ENCODE data around the gene POP7.

POP7 gene

GRCh38 chr7:100674411-100675104 lies 31.4 kb upstream of the POP7 start:
- no peak for TF ChIP-seq TARDBP (IDR thresholded peaks at IDR 0.05)
- peak; percentile 28; the same call in 1 of the 2 replicates for TF ChIP-seq L3MBTL2 (conservative IDR thresholded peaks at IDR 0.05)
- no peak for TF ChIP-seq FOXM1 (IDR thresholded peaks at IDR 0.05; ENCODE audit: borderline replicate concordance)
- POLR2A ChIA-PET: interaction anchor here (0.9 to 1.5 kb wide), 3 partner anchors 9 to 178 kb away, joined by 3 to 4 read pairs (median 4); partner anchors contain the start of genes FBXO24, LRCH4 and SLC12A9
- CTCF ChIA-PET: no interaction called here
- DNase-seq (ENCODE audit: extremely low spot score): no peak

- ChIA-PET POLR2A (interaction anchor here (1.3 to 1.5 kb wide), 2 partner anchors 8 to 89 kb away, joined by 4 read pairs; partner anchors contain the start of genes FBXO24 and LRCH4), CTCF (no interaction called here)
- TF ChIP-seq CTBP1 (IDR thresholded peaks at IDR 0.05; ENCODE audit: borderline replicate concordance) (no peak), PKNOX1 (IDR thresholded peaks at IDR 0.05) (no peak), ELF4 (IDR thresholded peaks at IDR 0.05) (no peak), L3MBTL2 (conservative IDR thresholded peaks at IDR 0.05) (no peak), HDGF (IDR thresholded peaks at IDR 0.05; ENCODE audit: borderline replicate concordance) (no peak), FOXA1 (IDR thresholded peaks at IDR 0.05) (no peak), FOXK2 (IDR thresholded peaks at IDR 0.05) (no peak), LEF1 (IDR thresholded peaks at IDR 0.05; ENCODE audit: borderline replicate concordance) (no peak), SUZ12 (IDR thresholded peaks at IDR 0.05) (no peak), ZNF384 (IDR thresholded peaks at IDR 0.05) (no peak), SP1 (IDR thresholded peaks at IDR 0.05) (no peak), FOXM1 (IDR thresholded peaks at IDR 0.05; ENCODE audit: borderline replicate concordance) (no peak), NFRKB (IDR thresholded peaks at IDR 0.05) (no peak), ARNT (IDR thresholded peaks at IDR 0.05) (no peak), TARDBP (IDR thresholded peaks at IDR 0.05) (no peak), BHLHE40 (IDR thresholded peaks at IDR 0.05; ENCODE audit: borderline replicate concordance) (no peak)
- DNase-seq (ENCODE audit: extremely low spot score): no peak
Observed at GRCh38 chr7:100675105-100675451, 30.8 kb upstream of the POP7 start.

GRCh38 chr7:100675581-100676350 lies 30.2 kb upstream of the POP7 start:
- POLR2A ChIA-PET: interaction anchor here (2.1 kb wide), 1 partner anchor 30 kb away, joined by 9 read pairs; the partner anchor contains the start of gene POP7
- CTCF ChIA-PET: no interaction called here
- no peak for DNase-seq (ENCODE audit: extremely low spot score)
- no peak for TF ChIP-seq SP1 (IDR thresholded peaks at IDR 0.05)
- no peak for TF ChIP-seq ELF4 (IDR thresholded peaks at IDR 0.05)
- TF ChIP-seq BHLHE40 (IDR thresholded peaks at IDR 0.05; ENCODE audit: borderline replicate concordance): no peak
- no peak for TF ChIP-seq HDGF (IDR thresholded peaks at IDR 0.05; ENCODE audit: borderline replicate concordance)
- TF ChIP-seq LEF1 (IDR thresholded peaks at IDR 0.05; ENCODE audit: borderline replicate concordance): no peak
- TF ChIP-seq SUZ12 (IDR thresholded peaks at IDR 0.05): no peak
- TF ChIP-seq FOXK2 (IDR thresholded peaks at IDR 0.05): no peak
- TF ChIP-seq ARNT (IDR thresholded peaks at IDR 0.05): no peak

GRCh38 chr7:100676501-100677306 lies 29.2 kb upstream of the POP7 start:
- no peak for TF ChIP-seq ZNF384 (IDR thresholded peaks at IDR 0.05)
- TF ChIP-seq CTBP1 (IDR thresholded peaks at IDR 0.05; ENCODE audit: borderline replicate concordance): no peak
- TF ChIP-seq FOXM1 (IDR thresholded peaks at IDR 0.05; ENCODE audit: borderline replicate concordance): no peak
- TF ChIP-seq L3MBTL2 (conservative IDR thresholded peaks at IDR 0.05): no peak
- TF ChIP-seq PKNOX1 (IDR thresholded peaks at IDR 0.05): no peak
- TF ChIP-seq ARNT (IDR thresholded peaks at IDR 0.05): no peak
- no peak for TF ChIP-seq TARDBP (IDR thresholded peaks at IDR 0.05)
- TF ChIP-seq BHLHE40 (IDR thresholded peaks at IDR 0.05; ENCODE audit: borderline replicate concordance): no peak
- no peak for TF ChIP-seq SP1 (IDR thresholded peaks at IDR 0.05)
- TF ChIP-seq ELF4 (IDR thresholded peaks at IDR 0.05): no peak
- TF ChIP-seq FOXK2 (IDR thresholded peaks at IDR 0.05): no peak
- TF ChIP-seq NFRKB (IDR thresholded peaks at IDR 0.05): no peak
- no peak for TF ChIP-seq LEF1 (IDR thresholded peaks at IDR 0.05; ENCODE audit: borderline replicate concordance)
- no peak for TF ChIP-seq SUZ12 (IDR thresholded peaks at IDR 0.05)
- no peak for TF ChIP-seq HDGF (IDR thresholded peaks at IDR 0.05; ENCODE audit: borderline replicate concordance)
- ChIA-PET POLR2A (interaction anchor here (1.0 to 2.1 kb wide), 2 partner anchors 15 to 29 kb away, joined by 4 to 9 read pairs; partner anchors contain the start of gene POP7), CTCF (interaction anchor here (0.8 to 1.4 kb wide), 2 partner anchors 14 to 15 kb away, joined by 3 to 4 read pairs; no protein-coding TSS in a partner anchor)
- no peak for DNase-seq (ENCODE audit: extremely low spot score)

GRCh38 chr7:100677308-100678267 lies 28.3 kb upstream of the POP7 start:
- ChIA-PET CTCF (interaction anchor here (0.8 to 1.5 kb wide), 3 partner anchors 13 to 48 kb away, joined by 3 to 4 read pairs (median 4); no protein-coding TSS in a partner anchor), POLR2A (interaction anchor here (1.0 to 2.1 kb wide), 4 partner anchors 14 to 91 kb away, joined by 3 to 9 read pairs (median 4); partner anchors contain the start of genes FBXO24, LRCH4 and POP7)
- TF ChIP-seq TARDBP (IDR thresholded peaks at IDR 0.05): no peak
- no peak for DNase-seq (ENCODE audit: extremely low spot score)
